Liver (tissue), 9 donors: ENCODE data around the gene NDRG4. TPM values are rescaled to one million over a fixed set of nuclear protein-coding genes. Genes with fewer than 3 reads are reported as not detected.
A peak's percentile ranks its signal among the peaks of the same experiment; 100 is the strongest.

Source experiments
- DNase-seq: peaks from one replicate; pipeline ENCODE4 v3.0.0-alpha.2; 2017; ENCODE audit warnings: low spot score
- H3K27ac ChIP-seq, 2 donors: one replicate each; pipeline ENCODE4 v1.7.0; 2013; ENCODE audit warnings: inconsistent platforms in 2 of 2, low read length in 2 of 2, control low read depth in 1 of 2, low read depth in 1 of 2, mild to moderate bottlenecking in 1 of 2
- H3K27me3 ChIP-seq, 4 donors: one replicate each; pipeline versions ENCODE4 v1.6.1 to v1.7.0; 2013; ENCODE audit warnings: low read length in 3 of 4, inconsistent platforms in 1 of 4, mild to moderate bottlenecking in 1 of 4, moderate library complexity in 1 of 4; ENCODE audit not compliant: control insufficient read depth in 4 of 4, insufficient read depth in 4 of 4
- H3K36me3 ChIP-seq, 4 donors: one replicate each; pipeline versions ENCODE4 v1.6.1 to v1.7.0; 2013; ENCODE audit warnings: low read length in 3 of 4, mild to moderate bottlenecking in 3 of 4, low read depth in 1 of 4, moderate library complexity in 1 of 4; ENCODE audit not compliant: control insufficient read depth in 4 of 4, insufficient read depth in 3 of 4
- H3K4me1 ChIP-seq, 4 donors: one replicate each; pipeline versions ENCODE4 v1.6.1 to v1.7.0; 2013; ENCODE audit warnings: low read length in 3 of 4, mild to moderate bottlenecking in 3 of 4, moderate library complexity in 1 of 4; ENCODE audit not compliant: control insufficient read depth in 4 of 4, insufficient read depth in 4 of 4
- H3K4me3 ChIP-seq, 3 donors: one replicate each; pipeline versions ENCODE4 v1.6.1 to v1.7.0; 2013; ENCODE audit warnings: low read length in 3 of 3, control low read depth in 1 of 3, low read depth in 1 of 3, mild to moderate bottlenecking in 1 of 3
- H3K9ac ChIP-seq, 2 donors: one replicate each; pipeline ENCODE4 v1.7.0; 2013; ENCODE audit warnings: low read length in 2 of 2, mild to moderate bottlenecking in 2 of 2, moderate library complexity in 2 of 2, control low read depth in 1 of 2, low read depth in 1 of 2
- H3K9me3 ChIP-seq, 4 donors: one replicate each; pipeline versions ENCODE4 v1.6.1 to v1.7.0; 2013; ENCODE audit warnings: low read length in 3 of 4; ENCODE audit not compliant: control insufficient read depth in 4 of 4
- EGR1 ChIP-seq, 2 donors: IDR thresholded peaks; 2 replicates each; pipeline ENCODE4 v1.6.1; 2016 to 2018; ENCODE audit warnings: antibody characterized with exemption in 2 of 2, low read depth in 2 of 2
- FOXA2 ChIP-seq: IDR thresholded peaks from 2 replicates; pipeline ENCODE4 v1.6.1; 2016; ENCODE audit warnings: antibody characterized with exemption
- GABPA ChIP-seq, 2 donors: IDR thresholded peaks in 1 of 2; conservative IDR thresholded peaks in 1 of 2; 2 replicates each; pipeline ENCODE4 v1.6.1; 2016; ENCODE audit warnings: antibody characterized with exemption in 2 of 2, mild to moderate bottlenecking in 1 of 2, moderate library complexity in 1 of 2
- HNF4A ChIP-seq, 2 donors: conservative IDR thresholded peaks; 2 replicates each; pipeline ENCODE4 v1.6.1; 2016; ENCODE audit warnings: antibody characterized with exemption in 2 of 2, mild to moderate bottlenecking in 2 of 2
- JUND ChIP-seq, 2 donors: IDR thresholded peaks; 2 replicates each; pipeline ENCODE4 v1.6.1; 2016; ENCODE audit warnings: antibody characterized with exemption in 2 of 2
- NR2F2 ChIP-seq: IDR thresholded peaks from 2 replicates; pipeline ENCODE4 v1.6.1; 2016; ENCODE audit warnings: antibody characterized with exemption
- RAD21 ChIP-seq, 2 donors: IDR thresholded peaks; 2 replicates each; pipeline ENCODE4 v1.6.1; 2016; ENCODE audit warnings: antibody characterized with exemption in 2 of 2, mild to moderate bottlenecking in 2 of 2
- RXRA ChIP-seq, 2 donors: IDR thresholded peaks; 2 replicates each; pipeline ENCODE4 v1.6.1; 2017 to 2018; ENCODE audit warnings: antibody characterized with exemption in 2 of 2, mild to moderate bottlenecking in 1 of 2
- SP1 ChIP-seq: IDR thresholded peaks from 2 replicates; pipeline ENCODE4 v1.6.1; 2018; ENCODE audit warnings: antibody characterized with exemption, mild to moderate bottlenecking
- TAF1 ChIP-seq: conservative IDR thresholded peaks from 2 replicates; pipeline ENCODE4 v1.6.1; 2016; ENCODE audit warnings: antibody characterized with exemption, mild to moderate bottlenecking
- YY1 ChIP-seq: IDR thresholded peaks from 2 replicates; pipeline ENCODE4 v1.6.1; 2016; ENCODE audit warnings: antibody characterized with exemption, mild to moderate bottlenecking
- WGBS: extraction: QIAGEN DNeasy Blood & Tissue Kit; methylation state at CpG from one replicate; pipeline ENCODE4 v1.1.7; 2013; 5-methylcytosine and 5-hydroxymethylcytosine counted together
- polyA plus RNA-seq, 2 donors: library from polyadenylated mRNA; stranded (reverse) in 1 of 2; unstranded in 1 of 2; fragments of 200-250 nt in 1 of 2; fragments of >200 nt in 1 of 2; fragmentation: Nextera tagmentation in 1 of 2; extraction: Ambion mirVana in 1 of 2; gene quantifications; one replicate each; pipeline versions ENCODE4 v1.2.1 to v1.2.3, GENCODE V29; 2013 to 2015
- total RNA-seq, 2 donors: library from RNA; depleted of rRNA; stranded (reverse); fragments of >200 nt; gene quantifications; one replicate each; pipeline ENCODE4 v1.2.3, GENCODE V29; 2014
- TF ChIP-seq, protein P1 (sequence below): fragments of 150-350 bp; IDR thresholded peaks from 2 replicates; pipeline ENCODE4 v1.5.1; 2017; ENCODE audit warnings: improper control_type of control experiment, low read depth, low read length; ENCODE audit not compliant: missing input control
- TF ChIP-seq, protein P2 (sequence below): IDR thresholded peaks from 2 replicates; pipeline ENCODE4 v1.6.1; 2016; ENCODE audit warnings: antibody characterized with exemption
- TF ChIP-seq, protein P3 (sequence below): IDR thresholded peaks from 2 replicates; pipeline ENCODE4 v1.6.1; 2016; ENCODE audit warnings: antibody characterized with exemption
- TF ChIP-seq, protein P4 (sequence below): IDR thresholded peaks from 2 replicates; pipeline ENCODE4 v1.6.1; 2016; ENCODE audit warnings: antibody characterized with exemption, mild to moderate bottlenecking
- donor health status: healthy.
- donor health status: healthy.
- donor health status: healthy.
- donor health status: healthy.
- donor health status: healthy.

The NDRG4 gene
- total and polyA plus RNA-seq, 4 donors: 0.40 to 1.1 (median 0.86) TPM

DNA sequence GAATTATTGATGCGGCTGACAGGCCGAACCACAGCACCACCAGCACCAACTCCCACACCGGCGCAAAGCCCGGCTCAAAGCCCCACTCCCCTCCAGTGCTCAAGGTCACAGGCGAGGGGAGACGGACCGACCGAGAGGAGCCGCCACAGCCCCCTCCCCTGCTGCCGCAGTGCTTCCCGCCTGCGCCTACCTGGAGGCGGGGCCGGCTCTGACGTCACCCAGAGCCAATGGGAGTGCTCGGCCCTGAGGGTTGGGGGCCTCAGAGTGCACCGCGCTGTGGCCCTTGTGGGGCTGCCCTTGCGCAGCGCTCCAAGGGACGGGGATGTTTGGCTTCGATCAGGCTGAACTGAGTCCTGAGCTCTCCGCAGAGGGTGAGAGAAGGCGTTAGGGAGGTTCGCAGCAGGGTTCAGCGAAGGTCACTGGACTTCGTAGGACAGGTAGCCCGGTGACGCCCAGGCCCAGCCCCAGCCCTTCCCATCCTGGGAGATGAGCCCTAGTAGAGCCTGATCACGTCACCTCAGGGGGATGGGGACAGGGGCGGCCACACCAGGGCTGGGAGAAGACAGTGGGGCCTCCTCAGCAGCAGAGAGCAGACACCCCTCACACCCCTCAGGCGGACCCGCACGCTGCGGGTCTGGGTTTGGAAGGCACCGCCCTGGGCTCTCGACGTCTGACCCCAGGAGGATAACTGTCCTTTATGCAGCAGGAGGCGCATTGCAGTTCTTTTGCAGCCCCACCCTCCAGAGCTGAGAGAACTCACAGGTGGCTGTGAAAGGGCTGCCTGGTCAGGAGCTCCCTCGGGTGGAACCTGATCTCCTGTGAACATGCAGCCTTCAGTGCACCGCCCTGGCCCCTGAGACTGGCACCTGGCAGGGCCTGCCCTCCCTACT, 1.5 kb downstream of the NDRG4 start:
- H3K4me3 ChIP-seq: peak overlapping the region in 1 of 3 donors; percentile 15
- peaks cover 0 to 7% (median 6%) of the 10 kb centered on the region in 4 donors for H3K4me1 ChIP-seq
- no peaks in the 10 kb centered on the region for H3K9me3 ChIP-seq
- no peak for TF ChIP-seq HNF4A (conservative IDR thresholded peaks at IDR 0.05)
- TF ChIP-seq FOXA2: no peak
- TF ChIP-seq YY1: no peak
- TF ChIP-seq, protein P1, sequence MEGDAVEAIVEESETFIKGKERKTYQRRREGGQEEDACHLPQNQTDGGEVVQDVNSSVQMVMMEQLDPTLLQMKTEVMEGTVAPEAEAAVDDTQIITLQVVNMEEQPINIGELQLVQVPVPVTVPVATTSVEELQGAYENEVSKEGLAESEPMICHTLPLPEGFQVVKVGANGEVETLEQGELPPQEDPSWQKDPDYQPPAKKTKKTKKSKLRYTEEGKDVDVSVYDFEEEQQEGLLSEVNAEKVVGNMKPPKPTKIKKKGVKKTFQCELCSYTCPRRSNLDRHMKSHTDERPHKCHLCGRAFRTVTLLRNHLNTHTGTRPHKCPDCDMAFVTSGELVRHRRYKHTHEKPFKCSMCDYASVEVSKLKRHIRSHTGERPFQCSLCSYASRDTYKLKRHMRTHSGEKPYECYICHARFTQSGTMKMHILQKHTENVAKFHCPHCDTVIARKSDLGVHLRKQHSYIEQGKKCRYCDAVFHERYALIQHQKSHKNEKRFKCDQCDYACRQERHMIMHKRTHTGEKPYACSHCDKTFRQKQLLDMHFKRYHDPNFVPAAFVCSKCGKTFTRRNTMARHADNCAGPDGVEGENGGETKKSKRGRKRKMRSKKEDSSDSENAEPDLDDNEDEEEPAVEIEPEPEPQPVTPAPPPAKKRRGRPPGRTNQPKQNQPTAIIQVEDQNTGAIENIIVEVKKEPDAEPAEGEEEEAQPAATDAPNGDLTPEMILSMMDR: no peak
- TF ChIP-seq RAD21 (IDR thresholded peaks at IDR 0.05): no peak
- no peak for TF ChIP-seq JUND (IDR thresholded peaks at IDR 0.05)
- TF ChIP-seq, protein P2, sequence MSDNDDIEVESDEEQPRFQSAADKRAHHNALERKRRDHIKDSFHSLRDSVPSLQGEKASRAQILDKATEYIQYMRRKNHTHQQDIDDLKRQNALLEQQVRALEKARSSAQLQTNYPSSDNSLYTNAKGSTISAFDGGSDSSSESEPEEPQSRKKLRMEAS: no peak
- no peak for TF ChIP-seq NR2F2
- TF ChIP-seq RXRA (IDR thresholded peaks at IDR 0.05): no peak
- TF ChIP-seq GABPA (IDR thresholded peaks at IDR 0.05 in 1 of 2, conservative IDR thresholded peaks at IDR 0.05 in 1 of 2): no peak
- TF ChIP-seq TAF1: no peak
- TF ChIP-seq EGR1 (IDR thresholded peaks at IDR 0.05; ENCODE audit: low read depth in 2 of 2): no peak
- TF ChIP-seq, protein P3, sequence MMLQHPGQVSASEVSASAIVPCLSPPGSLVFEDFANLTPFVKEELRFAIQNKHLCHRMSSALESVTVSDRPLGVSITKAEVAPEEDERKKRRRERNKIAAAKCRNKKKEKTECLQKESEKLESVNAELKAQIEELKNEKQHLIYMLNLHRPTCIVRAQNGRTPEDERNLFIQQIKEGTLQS: no peak
- peaks cover 0 to 6% (median 1%) of the 10 kb centered on the region in 4 donors for H3K27me3 ChIP-seq
- 15% methylated on average over 42 of the region's 42 CpGs for WGBS
- no peak overlapping the region for H3K27ac ChIP-seq
- no peak overlapping the region for H3K9ac ChIP-seq
- no peaks in the 10 kb centered on the region for H3K36me3 ChIP-seq
- no peak for DNase-seq

DNA sequence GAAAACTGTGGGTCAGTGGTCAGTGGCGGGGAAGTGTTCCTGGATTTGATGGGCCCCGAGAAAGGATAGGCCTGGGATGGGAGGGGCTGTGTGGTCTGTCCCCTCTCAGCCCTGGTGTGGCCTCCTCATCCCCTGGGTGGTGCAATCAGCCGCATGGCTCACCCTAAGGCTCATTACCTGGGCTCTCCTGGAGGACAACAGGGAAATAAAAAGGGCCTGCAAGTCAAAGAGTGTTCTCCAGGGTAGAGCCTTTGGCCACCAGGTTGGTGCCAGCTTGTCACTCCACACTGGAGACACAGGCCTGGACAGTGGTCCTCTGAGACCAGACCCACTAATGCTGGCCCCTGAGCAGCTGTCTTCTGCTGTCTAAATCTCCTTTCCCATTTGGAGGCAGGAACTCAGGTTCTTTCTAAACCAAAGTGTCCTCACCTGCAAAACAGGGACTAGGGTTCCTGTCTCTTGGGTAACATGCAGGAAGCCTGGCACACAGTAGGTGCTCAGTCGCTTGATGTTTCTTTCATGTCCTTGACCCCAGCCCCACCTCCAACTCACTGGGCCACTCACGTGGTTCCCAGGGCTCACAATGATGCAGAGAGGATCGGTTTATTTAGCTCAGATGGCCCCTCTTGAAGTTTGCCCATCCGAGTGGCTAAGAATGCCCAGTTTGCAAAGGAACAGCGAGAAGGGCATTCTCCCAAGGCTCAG, 2.4 kb downstream of the NDRG4 start:
- H3K27me3 ChIP-seq: peaks cover 0 to 6% (median 1%) of the 10 kb centered on the region in 4 donors
- TF ChIP-seq, protein P2: no peak
- TF ChIP-seq JUND (IDR thresholded peaks at IDR 0.05): no peak
- no peak for TF ChIP-seq GABPA (IDR thresholded peaks at IDR 0.05 in 1 of 2, conservative IDR thresholded peaks at IDR 0.05 in 1 of 2)
- TF ChIP-seq YY1: no peak
- no peak for TF ChIP-seq SP1
- TF ChIP-seq FOXA2: no peak
- TF ChIP-seq EGR1 (IDR thresholded peaks at IDR 0.05; ENCODE audit: low read depth in 2 of 2): no peak
- TF ChIP-seq TAF1: no peak
- TF ChIP-seq, protein P4, sequence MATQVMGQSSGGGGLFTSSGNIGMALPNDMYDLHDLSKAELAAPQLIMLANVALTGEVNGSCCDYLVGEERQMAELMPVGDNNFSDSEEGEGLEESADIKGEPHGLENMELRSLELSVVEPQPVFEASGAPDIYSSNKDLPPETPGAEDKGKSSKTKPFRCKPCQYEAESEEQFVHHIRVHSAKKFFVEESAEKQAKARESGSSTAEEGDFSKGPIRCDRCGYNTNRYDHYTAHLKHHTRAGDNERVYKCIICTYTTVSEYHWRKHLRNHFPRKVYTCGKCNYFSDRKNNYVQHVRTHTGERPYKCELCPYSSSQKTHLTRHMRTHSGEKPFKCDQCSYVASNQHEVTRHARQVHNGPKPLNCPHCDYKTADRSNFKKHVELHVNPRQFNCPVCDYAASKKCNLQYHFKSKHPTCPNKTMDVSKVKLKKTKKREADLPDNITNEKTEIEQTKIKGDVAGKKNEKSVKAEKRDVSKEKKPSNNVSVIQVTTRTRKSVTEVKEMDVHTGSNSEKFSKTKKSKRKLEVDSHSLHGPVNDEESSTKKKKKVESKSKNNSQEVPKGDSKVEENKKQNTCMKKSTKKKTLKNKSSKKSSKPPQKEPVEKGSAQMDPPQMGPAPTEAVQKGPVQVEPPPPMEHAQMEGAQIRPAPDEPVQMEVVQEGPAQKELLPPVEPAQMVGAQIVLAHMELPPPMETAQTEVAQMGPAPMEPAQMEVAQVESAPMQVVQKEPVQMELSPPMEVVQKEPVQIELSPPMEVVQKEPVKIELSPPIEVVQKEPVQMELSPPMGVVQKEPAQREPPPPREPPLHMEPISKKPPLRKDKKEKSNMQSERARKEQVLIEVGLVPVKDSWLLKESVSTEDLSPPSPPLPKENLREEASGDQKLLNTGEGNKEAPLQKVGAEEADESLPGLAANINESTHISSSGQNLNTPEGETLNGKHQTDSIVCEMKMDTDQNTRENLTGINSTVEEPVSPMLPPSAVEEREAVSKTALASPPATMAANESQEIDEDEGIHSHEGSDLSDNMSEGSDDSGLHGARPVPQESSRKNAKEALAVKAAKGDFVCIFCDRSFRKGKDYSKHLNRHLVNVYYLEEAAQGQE: no peak
- TF ChIP-seq, protein P1: no peak
- DNase-seq: no peak
- H3K36me3 ChIP-seq: no peaks in the 10 kb centered on the region
- no peak overlapping the region for H3K9ac ChIP-seq
- H3K27ac ChIP-seq: no peak overlapping the region
- H3K9me3 ChIP-seq: no peaks in the 10 kb centered on the region
- H3K4me3 ChIP-seq: no peak overlapping the region
- 73% methylated on average over 8 of the region's 8 CpGs for WGBS
- H3K4me1 ChIP-seq: peaks cover 0 to 9% (median 6%) of the 10 kb centered on the region in 4 donors
